ENCODE results near the gene HLA-F. TPM values are rescaled to one million over a fixed set of nuclear protein-coding genes. Genes with fewer than 3 reads are reported as not detected.
A peak's percentile ranks its signal among the peaks of the same experiment; 100 is the strongest.

The HLA-F gene
- total RNA-seq, 2 donors from 2014 or later: 0.48 to 3.9 TPM

DNA sequence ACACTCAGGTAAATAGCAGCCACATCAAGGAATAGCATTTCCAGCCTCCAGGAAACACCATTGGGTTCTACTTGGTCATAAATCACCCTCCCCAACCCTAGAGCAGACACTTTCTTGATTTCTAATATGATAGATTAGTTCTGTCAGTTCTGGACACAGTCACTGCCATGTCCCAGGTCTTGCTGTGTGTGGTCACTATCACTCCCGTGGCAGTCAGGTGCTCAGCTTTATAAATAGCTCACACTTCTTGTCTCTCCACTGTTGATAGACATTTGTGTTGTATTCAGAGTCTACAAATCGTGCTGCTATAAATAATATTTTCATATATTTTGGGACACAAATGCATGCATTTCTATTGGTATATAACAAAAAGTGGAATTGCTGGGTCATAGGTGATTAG lies 13.3 kb downstream of the HLA-F start:
- Histone ChIP-seq H3K27me3 (ENCODE audit: control insufficient read depth, insufficient read depth, low read length, poor library complexity, severe bottlenecking) (peaks cover 10% of the 10 kb centered on the region), H3K4me3 (ENCODE audit: low read length) (no peak overlapping the region), H3K27ac (ENCODE audit: low read depth, low read length) (no peak overlapping the region), H3K9me3 (ENCODE audit: control insufficient read depth, low read length) (no peaks in the 10 kb centered on the region), H3K36me3 (ENCODE audit: control insufficient read depth, insufficient read depth, low read length) (no peaks in the 10 kb centered on the region), H3K9ac (ENCODE audit: extremely low read depth, low read length, poor library complexity, severe bottlenecking) (no peak overlapping the region), H3K4me1 (ENCODE audit: control insufficient read depth, insufficient read depth, low read length) (no peaks in the 10 kb centered on the region)
- no peak overlapping the region for H3K4me3 Mint-ChIP-seq
- H3K9me3 Mint-ChIP-seq: no peaks in the 10 kb centered on the region
- no peak overlapping the region for H3K27ac Mint-ChIP-seq
- WGBS, 2 experiments (ENCODE audit: insufficient coverage in 1 of 2, insufficient read length in 1 of 2): 27% methylated on average over 1 of the region's 2 CpGs; no CpG with 5 or more reads in 1 of the 2 experiments
- H3K27me3 Mint-ChIP-seq (ENCODE audit: insufficient read depth): peaks cover 9% of the 10 kb centered on the region
- no peak for DNase-seq
- H3K36me3 Mint-ChIP-seq (ENCODE audit: low read depth): no peaks in the 10 kb centered on the region
- H3K4me1 Mint-ChIP-seq: no peaks in the 10 kb centered on the region
- TF ChIP-seq CTCF (conservative IDR thresholded peaks at IDR 0.05): no peak

DNA sequence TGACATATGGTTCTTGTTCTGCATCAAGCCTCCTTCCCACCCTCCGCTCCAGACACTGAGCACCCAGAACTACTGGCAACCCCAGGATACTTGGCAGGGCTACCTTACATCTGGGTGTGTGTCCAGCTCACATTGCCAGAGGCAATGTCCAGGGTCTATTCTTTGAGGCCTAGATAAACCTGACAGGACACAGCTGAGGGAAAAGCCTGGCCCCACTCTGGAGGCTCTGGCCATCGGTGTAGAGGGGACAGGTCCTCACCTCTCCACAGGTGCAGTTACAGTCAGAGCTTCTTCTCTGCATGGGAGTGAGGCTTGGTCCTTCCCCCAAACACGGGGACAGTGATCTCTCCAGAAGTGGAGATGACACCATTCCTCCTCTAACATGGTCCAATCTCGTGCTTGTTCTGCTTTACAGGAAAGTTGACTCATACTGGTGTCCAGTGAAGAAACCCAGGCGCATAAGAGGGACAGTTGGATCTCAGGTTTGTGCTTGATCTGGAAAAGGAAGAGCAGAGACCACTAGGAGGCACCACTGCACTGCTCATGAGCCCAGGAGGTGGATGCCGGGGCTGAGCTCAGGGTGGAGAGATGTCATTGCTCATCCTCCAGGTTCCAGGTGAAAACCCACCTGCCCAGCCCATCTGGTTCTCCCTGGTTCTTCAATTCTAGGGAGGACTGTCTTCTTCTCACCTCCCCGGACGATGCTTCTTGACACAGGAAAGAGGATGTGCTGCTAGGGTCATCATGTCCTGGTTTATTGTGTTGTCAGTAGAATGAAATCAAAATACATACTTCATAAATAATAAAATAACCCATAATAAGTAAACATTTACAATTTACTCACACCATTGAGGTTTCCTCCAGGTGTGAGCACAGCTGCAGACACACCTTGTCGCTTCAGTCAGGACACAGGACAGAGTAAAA lies 14.7 kb downstream of the HLA-F start:
- H3K4me1 Mint-ChIP-seq: no peaks in the 10 kb centered on the region
- TF ChIP-seq CTCF (conservative IDR thresholded peaks at IDR 0.05): peak; percentile 92
- H3K27me3 Mint-ChIP-seq (ENCODE audit: insufficient read depth): peaks cover 4% of the 10 kb centered on the region
- peaks cover 10% of the 10 kb centered on the region for H3K27me3 ChIP-seq (ENCODE audit: control insufficient read depth, insufficient read depth, low read length, poor library complexity, severe bottlenecking)
- H3K27ac ChIP-seq (ENCODE audit: low read depth, low read length): no peak overlapping the region
- H3K36me3 Mint-ChIP-seq (ENCODE audit: low read depth): no peaks in the 10 kb centered on the region
- H3K27ac Mint-ChIP-seq: no peak overlapping the region
- 41 to 46% methylated on average over 6 to 9 of the region's 9 CpGs for WGBS, 2 experiments (ENCODE audit: insufficient coverage in 1 of 2, insufficient read length in 1 of 2)
- no peak overlapping the region for H3K4me3 Mint-ChIP-seq
- H3K9me3 Mint-ChIP-seq: no peaks in the 10 kb centered on the region
- no peaks in the 10 kb centered on the region for H3K4me1 ChIP-seq (ENCODE audit: control insufficient read depth, insufficient read depth, low read length)
- no peak overlapping the region for H3K9ac ChIP-seq (ENCODE audit: extremely low read depth, low read length, poor library complexity, severe bottlenecking)
- peak; percentile 94 for DNase-seq
- no peaks in the 10 kb centered on the region for H3K9me3 ChIP-seq (ENCODE audit: control insufficient read depth, low read length)
- no peak overlapping the region for H3K4me3 ChIP-seq (ENCODE audit: low read length)
- no peaks in the 10 kb centered on the region for H3K36me3 ChIP-seq (ENCODE audit: control insufficient read depth, insufficient read depth, low read length)

DNA sequence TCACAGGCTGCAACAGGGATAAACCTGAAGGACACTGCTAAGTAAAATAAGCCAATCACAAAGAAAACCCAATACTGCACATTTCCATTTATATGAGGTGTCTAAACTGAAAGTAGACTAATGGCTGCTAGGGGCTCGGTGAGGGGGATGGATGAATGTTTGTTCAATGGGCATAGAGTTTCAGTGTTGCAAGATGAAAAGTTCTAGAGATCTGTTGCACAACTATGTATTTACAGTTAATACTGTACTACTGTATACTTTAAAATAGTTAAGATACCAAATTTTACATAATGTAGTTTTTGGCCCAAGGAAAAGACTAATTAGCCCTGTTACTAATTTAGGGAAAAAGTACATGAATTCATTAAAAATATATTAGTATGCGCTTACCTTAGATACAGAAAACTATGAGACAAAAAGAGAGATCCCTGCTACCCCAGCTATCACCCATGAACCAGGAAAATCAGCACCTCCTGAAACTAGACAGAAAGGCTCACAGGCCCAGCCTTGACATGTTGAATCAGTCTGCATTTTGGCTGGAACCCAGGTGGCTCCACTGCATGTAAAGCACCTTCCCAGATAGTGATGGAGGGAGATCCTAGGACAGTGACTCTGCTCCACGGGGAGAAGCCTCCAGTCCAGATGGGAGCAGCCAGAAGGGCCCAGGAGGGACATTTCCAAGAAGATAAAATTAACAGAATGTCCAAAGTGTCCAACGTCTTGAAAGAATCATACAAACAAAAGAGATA lies 16.1 kb downstream of the HLA-F start:
- no peak overlapping the region for H3K27ac ChIP-seq (ENCODE audit: low read depth, low read length)
- H3K4me1 Mint-ChIP-seq: no peaks in the 10 kb centered on the region
- WGBS, 2 experiments (ENCODE audit: insufficient coverage in 1 of 2, insufficient read length in 1 of 2): 38 to 72% methylated on average over 1 to 3 of the region's 4 CpGs
- DNase-seq: no peak
- H3K36me3 ChIP-seq (ENCODE audit: control insufficient read depth, insufficient read depth, low read length): no peaks in the 10 kb centered on the region
- no peak overlapping the region for H3K4me3 ChIP-seq (ENCODE audit: low read length)
- no peak overlapping the region for H3K9ac ChIP-seq (ENCODE audit: extremely low read depth, low read length, poor library complexity, severe bottlenecking)
- H3K36me3 Mint-ChIP-seq (ENCODE audit: low read depth): no peaks in the 10 kb centered on the region
- no peak for TF ChIP-seq CTCF (conservative IDR thresholded peaks at IDR 0.05)
- no peak overlapping the region for H3K4me3 Mint-ChIP-seq
- no peaks in the 10 kb centered on the region for H3K9me3 Mint-ChIP-seq
- H3K4me1 ChIP-seq (ENCODE audit: control insufficient read depth, insufficient read depth, low read length): no peaks in the 10 kb centered on the region
- peaks cover 4% of the 10 kb centered on the region for H3K27me3 ChIP-seq (ENCODE audit: control insufficient read depth, insufficient read depth, low read length, poor library complexity, severe bottlenecking)
- H3K9me3 ChIP-seq (ENCODE audit: control insufficient read depth, low read length): no peaks in the 10 kb centered on the region
- H3K27ac Mint-ChIP-seq: no peak overlapping the region
- H3K27me3 Mint-ChIP-seq (ENCODE audit: insufficient read depth): peaks cover 2% of the 10 kb centered on the region
